ENCODE results near the gene DOCK1.

DOCK1 gene

GRCh38 chr10:127252818-127253217 is 347.6 kb downstream of the DOCK1 start:
- TF ChIP-seq GATA2 (IDR thresholded peaks at IDR 0.05; ENCODE audit: low read depth, low read length) (no peak), GATA3 (IDR thresholded peaks at IDR 0.05; ENCODE audit: low read depth, low read length) (no peak)

GRCh38 chr10:127254276-127254675 is 349.0 kb downstream of the DOCK1 start:
- TF ChIP-seq GATA3 (IDR thresholded peaks at IDR 0.05; ENCODE audit: low read depth, low read length) (no peak), GATA2 (IDR thresholded peaks at IDR 0.05; ENCODE audit: low read depth, low read length) (no peak)

DNA sequence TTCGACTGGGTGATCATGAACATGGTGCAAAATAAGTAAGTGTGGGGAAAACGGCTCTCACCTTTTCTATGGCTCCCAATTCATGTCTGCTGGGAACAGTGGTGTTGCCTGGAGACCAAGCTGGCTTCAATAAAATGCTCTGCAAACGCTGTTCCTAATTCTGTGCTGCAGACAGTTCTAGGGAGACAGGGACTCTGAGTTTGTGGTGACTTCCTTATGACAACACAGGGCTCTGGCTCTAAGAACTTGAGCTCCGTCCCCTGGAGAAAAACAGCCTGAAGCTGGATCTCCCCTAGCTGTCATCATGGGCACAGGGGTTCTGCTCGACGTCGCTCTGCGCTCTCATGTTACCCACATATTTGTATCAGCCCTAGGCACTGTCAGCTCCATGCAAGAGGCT is 352.2 kb downstream of the DOCK1 start:
- no peak for TF ChIP-seq GATA2 (IDR thresholded peaks at IDR 0.05; ENCODE audit: low read depth, low read length)
- TF ChIP-seq GATA3 (IDR thresholded peaks at IDR 0.05; ENCODE audit: low read depth, low read length): no peak

DNA sequence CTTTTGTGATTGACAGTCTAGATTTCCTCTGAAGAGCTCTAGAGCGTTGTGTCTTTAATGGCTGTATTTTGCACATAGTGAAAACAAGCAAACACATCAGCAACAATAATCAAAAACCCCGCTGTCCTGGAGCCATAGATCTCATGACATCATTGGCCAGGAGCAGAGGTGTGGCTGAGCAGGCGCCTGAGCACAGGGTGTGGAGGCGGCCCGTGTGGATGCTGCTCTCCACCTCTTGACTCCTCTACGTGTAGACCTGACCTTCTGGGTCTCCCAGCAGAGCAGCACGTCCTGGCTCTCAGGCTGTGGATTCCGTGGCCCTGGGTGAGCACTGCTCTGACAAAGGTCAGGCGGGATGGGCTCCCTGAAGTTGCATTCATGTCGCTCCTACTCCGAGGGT is 354.1 kb downstream of the DOCK1 start:
- TF ChIP-seq GATA2 (IDR thresholded peaks at IDR 0.05; ENCODE audit: low read depth, low read length): no peak

DNA sequence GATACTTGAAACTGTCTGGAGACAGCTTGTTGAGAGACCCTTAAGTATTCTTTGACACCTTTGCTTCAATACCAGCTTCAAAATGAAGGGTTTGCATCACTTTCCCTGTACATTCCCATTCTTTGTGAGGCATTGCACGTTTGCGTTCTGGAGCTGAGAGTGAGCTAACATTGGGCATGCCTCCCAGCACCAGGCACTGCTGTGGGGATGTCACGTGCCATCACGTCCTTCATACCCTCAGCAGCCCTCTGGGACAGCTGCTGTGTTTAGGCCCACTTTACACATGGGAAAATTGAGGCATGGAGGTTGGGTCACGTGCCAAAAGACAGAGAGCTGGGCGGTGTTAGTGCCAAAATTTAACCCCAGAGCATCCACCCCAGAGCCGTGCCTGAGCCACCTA is 357.4 kb downstream of the DOCK1 start:
- TF ChIP-seq GATA3 (IDR thresholded peaks at IDR 0.05; ENCODE audit: low read depth, low read length) (no peak), GATA2 (IDR thresholded peaks at IDR 0.05; ENCODE audit: low read depth, low read length) (no peak)

DNA sequence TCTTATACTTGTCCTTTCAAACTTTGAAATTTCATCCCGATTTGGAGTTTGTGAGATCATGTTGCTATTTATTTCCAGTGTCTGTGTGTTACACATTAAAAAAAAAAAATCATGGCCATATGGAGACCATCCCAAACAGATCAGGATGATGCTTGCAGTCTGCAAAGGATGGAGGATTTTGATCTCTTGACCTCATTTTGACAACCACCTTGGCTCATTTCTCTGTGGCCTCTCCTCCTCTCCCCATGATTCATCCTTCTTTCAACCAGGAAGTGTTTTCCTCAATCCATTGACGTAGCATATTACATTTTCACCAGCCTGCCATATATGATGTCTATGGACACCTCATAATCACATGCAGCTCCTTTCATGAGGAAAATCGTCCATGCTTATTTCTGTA is 360.1 kb downstream of the DOCK1 start:
- TF ChIP-seq GATA2 (IDR thresholded peaks at IDR 0.05; ENCODE audit: low read depth, low read length): no peak
- no peak for TF ChIP-seq GATA3 (IDR thresholded peaks at IDR 0.05; ENCODE audit: low read depth, low read length)

DNA sequence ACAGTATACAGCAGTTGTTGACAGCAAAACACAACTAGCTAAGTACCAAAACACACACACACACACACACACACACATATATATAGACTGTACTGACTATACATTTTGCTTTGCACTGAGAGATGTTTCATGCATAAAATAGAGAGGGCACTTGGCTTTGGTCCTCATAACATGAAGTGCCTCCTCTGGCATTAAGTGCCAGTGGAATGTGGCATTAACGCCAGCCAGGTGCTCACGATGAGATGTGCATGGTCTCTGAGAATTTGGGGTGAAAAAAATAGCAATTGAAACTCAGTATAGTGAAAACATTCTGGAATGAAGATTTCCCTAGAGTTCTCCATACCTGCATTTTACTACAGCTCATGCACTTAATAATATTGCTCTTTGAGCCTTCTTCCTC is 361.2 kb downstream of the DOCK1 start:
- TF ChIP-seq GATA3 (IDR thresholded peaks at IDR 0.05; ENCODE audit: low read depth, low read length) (no peak), GATA2 (IDR thresholded peaks at IDR 0.05; ENCODE audit: low read depth, low read length) (no peak)

GRCh38 chr10:127267442-127267841 is 362.2 kb downstream of the DOCK1 start:
- TF ChIP-seq GATA2 (IDR thresholded peaks at IDR 0.05; ENCODE audit: low read depth, low read length): no peak
- TF ChIP-seq GATA3 (IDR thresholded peaks at IDR 0.05; ENCODE audit: low read depth, low read length): no peak

GRCh38 chr10:127272076-127272475 is 366.8 kb downstream of the DOCK1 start:
- TF ChIP-seq GATA3 (IDR thresholded peaks at IDR 0.05; ENCODE audit: low read depth, low read length) (no peak), GATA2 (IDR thresholded peaks at IDR 0.05; ENCODE audit: low read depth, low read length) (no peak)

- TF ChIP-seq GATA2 (IDR thresholded peaks at IDR 0.05; ENCODE audit: low read depth, low read length) (no peak), GATA3 (IDR thresholded peaks at IDR 0.05; ENCODE audit: low read depth, low read length) (no peak)
Measured at GRCh38 chr10:127275272-127275671, 370.0 kb downstream of the DOCK1 start.

GRCh38 chr10:127275793-127276450 is 370.7 kb downstream of the DOCK1 start:
- no peak for TF ChIP-seq GATA2 (IDR thresholded peaks at IDR 0.05; ENCODE audit: low read depth, low read length)
- TF ChIP-seq GATA3 (IDR thresholded peaks at IDR 0.05; ENCODE audit: low read depth, low read length): no peak

DNA sequence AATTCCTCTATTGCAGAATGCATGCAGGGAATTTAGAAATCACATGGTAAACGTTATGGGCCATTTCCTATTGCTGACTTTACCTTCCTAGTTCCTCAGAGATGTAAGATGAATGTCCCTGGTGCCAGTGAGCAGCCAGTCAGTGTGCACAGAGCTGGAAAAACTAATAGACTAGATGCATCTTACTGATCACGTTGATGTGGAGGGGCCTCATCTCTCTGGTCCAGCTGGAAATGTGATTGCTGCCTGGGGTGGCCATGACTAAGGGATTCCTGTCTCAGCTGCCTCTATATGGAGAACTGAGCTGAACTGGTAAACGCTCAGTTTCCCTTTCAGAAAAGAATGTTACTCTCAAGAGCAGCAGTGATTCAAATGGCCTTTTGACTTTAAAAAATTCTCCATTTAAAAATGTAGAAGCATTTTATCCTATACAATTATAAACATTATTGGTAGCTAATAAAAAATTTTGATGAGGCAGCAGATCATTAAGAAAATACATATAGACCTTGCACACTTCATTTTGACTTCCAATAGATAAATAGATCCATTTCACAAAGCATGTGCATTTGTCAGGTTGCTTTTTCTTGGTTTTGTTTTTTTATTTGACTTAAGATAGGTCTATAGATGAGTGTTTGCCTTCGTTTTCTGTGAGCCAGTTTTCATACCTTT is 371.7 kb downstream of the DOCK1 start:
- TF ChIP-seq GATA3 (IDR thresholded peaks at IDR 0.05; ENCODE audit: low read depth, low read length): no peak
- no peak for TF ChIP-seq GATA2 (IDR thresholded peaks at IDR 0.05; ENCODE audit: low read depth, low read length)

- TF ChIP-seq GATA2 (IDR thresholded peaks at IDR 0.05; ENCODE audit: low read depth, low read length): no peak
- TF ChIP-seq GATA3 (IDR thresholded peaks at IDR 0.05; ENCODE audit: low read depth, low read length): no peak
Measured at GRCh38 chr10:127278001-127278400, 372.8 kb downstream of the DOCK1 start.

- TF ChIP-seq GATA3 (IDR thresholded peaks at IDR 0.05; ENCODE audit: low read depth, low read length) (no peak), GATA2 (IDR thresholded peaks at IDR 0.05; ENCODE audit: low read depth, low read length) (no peak)
Measured at GRCh38 chr10:127279334-127279774, 374.1 kb downstream of the DOCK1 start.

DNA sequence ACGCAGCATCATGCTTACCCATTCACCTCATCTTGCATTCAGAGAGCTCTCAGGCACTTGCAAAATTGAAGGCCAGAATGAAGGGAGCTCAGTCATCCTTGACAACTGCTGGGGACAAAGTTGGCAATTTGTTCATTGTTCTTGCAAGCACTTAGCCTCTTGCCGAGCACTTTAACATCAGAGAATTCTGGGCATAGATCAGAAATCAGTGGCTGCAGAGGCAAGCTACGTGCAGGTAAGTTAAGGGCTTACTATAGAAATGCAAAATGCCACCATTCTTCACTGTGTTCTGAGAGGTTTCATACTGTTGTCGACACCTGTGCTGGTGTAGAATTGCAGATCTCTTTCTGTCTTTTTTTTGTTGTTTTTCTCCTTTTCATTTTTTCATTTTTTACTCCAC is 375.2 kb downstream of the DOCK1 start:
- TF ChIP-seq GATA2 (IDR thresholded peaks at IDR 0.05; ENCODE audit: low read depth, low read length) (no peak), GATA3 (IDR thresholded peaks at IDR 0.05; ENCODE audit: low read depth, low read length) (no peak)
